Stimulated activated CD8-positive, alpha-beta memory T cell treated with anti-CD3 and anti-CD28 coated beads, Interleukin-15, amount 100 ng/mL, for 4 hours (primary cell): Measurements from ENCODE around the gene CENPO.

ENCODE experiments used
- DNase-seq, 2 donors: peaks; one replicate each; pipeline ENCODE4 v3.0.0-alpha.2; 2020; ENCODE audit warnings: low read depth in 2 of 2

Gene CENPO, protein sequence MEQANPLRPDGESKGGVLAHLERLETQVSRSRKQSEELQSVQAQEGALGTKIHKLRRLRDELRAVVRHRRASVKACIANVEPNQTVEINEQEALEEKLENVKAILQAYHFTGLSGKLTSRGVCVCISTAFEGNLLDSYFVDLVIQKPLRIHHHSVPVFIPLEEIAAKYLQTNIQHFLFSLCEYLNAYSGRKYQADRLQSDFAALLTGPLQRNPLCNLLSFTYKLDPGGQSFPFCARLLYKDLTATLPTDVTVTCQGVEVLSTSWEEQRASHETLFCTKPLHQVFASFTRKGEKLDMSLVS

GRCh38 chr2:24792874-24793760 is at the start of gene CENPO, which contains the start of gene PTRHD1:
Gene CENPO (plus strand): TSS chr2:24793425. CDS start chr2:24793920, 495 bp downstream.
Gene PTRHD1 (minus strand): TSS chr2:24793391. CDS start chr2:24793377, 14 bp downstream.
- peak; percentile 91 for DNase-seq

DNA sequence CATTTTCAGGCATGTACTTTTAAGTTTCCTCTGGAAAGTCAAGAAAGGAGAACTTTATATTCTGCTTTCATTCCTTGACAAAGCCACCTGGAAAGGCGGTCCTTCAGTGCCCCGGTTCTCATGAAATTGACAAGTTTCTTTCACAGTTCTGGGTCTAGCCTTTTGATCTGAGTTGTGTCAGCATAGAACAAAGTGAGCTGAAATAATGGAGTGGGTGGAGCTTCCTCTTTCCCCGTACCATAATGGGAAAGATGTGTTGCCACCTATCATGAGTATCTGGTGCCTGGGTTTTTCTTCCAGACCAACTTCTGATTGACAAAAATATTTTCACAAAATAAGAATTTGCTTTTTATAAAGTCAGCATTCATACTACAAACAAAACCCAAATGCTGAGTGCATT is 49.3 kb upstream of the CENPO start:
- no peak for DNase-seq

GRCh38 chr2:24744356-24744755 is 48.9 kb upstream of the CENPO start:
- DNase-seq, result no peak

GRCh38 chr2:24745825-24746224 is 47.4 kb upstream of the CENPO start:
- no peak for DNase-seq

GRCh38 chr2:24747299-24747698 is 45.9 kb upstream of the CENPO start:
- no peak for DNase-seq

DNA sequence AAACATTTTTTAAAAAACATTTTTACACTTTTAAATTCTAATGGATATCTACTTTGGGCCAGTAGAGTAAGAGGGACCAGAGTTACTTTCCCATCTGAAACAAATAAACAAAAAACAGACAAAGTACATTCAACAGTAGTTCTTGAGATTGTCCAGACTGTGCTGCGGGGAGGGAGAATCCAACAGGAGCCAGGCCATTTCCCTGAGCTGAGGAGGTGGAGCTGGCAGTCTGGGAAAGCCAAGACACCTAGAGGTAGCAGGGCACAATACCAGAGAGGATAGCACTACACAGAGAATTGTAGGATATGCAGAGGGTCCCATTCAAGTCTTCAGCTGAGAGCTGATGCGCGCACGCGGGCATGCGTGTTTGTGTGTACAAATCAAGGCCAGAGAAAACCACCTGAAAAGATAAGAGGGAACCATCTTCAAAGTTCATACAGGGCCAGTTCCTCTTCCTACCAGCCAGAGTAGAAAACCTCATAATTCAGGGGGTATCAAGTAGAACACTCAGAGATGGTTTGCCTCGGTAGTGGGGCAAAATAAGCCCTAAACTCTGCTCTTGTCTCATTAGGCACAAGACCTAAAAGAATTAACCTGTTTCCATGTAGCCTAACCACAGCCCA is 44.0 kb upstream of the CENPO start:
- DNase-seq, result no peak

GRCh38 chr2:24754985-24755705 is 38.1 kb upstream of the CENPO start:
- no peak for DNase-seq

DNA sequence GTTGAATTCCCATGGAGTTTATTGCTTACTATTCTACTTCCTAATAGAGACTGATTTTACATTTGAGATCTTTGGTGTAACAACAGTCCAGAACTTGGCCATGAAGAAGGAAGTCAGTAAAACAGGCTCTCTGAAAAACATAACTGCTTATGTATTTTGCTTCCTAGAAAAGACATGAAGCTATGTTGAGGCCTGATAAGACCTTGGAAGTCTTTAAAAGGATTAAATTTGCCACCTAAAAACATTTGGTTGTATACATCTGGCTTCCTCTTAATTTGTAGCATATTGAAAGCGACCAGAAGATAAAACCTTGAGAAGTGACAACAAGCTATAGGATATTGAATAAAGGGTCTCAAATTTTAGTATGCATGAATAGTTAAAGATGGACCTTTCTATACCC is 36.4 kb upstream of the CENPO start:
- DNase-seq, result no peak

GRCh38 chr2:24761866-24762265 is 31.4 kb upstream of the CENPO start:
- no peak for DNase-seq

- no peak for DNase-seq
These were observed 30.7 kb upstream of the CENPO start for GRCh38 chr2:24762518-24762917.

DNA sequence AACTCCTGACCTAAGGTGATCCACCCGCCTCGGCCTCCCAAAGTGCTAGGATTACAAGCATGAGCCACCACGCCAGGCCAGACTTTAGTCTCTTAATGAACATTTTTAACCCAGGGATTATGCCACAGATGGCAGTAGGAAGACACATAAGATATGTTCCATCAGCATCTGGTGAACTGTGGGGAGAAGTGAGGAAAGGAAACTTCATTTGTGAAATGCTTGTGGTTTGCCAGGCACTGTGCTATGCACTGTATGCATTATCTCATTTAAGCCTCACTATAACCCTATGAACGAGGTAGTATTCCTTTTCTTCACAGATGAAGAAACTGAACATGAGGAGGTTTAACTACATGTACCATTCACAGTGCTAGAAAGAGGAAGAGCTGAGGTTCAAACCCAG is 29.4 kb upstream of the CENPO start:
- no peak for DNase-seq

- DNase-seq, result no peak
These were observed 26.6 kb upstream of the CENPO start for GRCh38 chr2:24766609-24767008.

- DNase-seq, result no peak
These were observed 25.2 kb upstream of the CENPO start for GRCh38 chr2:24768013-24768412.

DNA sequence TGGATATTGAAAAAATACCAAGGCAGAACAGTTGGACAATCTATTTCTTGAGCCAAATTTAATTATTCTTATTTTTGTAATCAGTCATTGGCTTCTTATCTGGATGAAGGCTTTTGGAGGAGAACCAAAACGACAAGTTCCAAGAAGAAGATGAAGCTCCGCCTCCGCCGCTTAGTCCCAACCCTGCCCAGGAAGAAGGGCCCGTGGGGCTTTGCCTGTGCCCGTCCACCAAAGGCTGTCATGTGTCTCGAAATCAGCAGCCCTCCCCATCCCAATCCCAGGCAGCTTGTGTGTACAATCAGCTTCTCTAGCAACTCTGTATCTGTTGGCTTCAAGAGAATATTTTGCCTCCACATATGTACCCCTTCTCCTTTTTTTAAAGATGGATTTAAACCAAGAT is 24.6 kb upstream of the CENPO start:
- no peak for DNase-seq

- no peak for DNase-seq
These were observed 22.2 kb upstream of the CENPO start for GRCh38 chr2:24771061-24771460.

DNA sequence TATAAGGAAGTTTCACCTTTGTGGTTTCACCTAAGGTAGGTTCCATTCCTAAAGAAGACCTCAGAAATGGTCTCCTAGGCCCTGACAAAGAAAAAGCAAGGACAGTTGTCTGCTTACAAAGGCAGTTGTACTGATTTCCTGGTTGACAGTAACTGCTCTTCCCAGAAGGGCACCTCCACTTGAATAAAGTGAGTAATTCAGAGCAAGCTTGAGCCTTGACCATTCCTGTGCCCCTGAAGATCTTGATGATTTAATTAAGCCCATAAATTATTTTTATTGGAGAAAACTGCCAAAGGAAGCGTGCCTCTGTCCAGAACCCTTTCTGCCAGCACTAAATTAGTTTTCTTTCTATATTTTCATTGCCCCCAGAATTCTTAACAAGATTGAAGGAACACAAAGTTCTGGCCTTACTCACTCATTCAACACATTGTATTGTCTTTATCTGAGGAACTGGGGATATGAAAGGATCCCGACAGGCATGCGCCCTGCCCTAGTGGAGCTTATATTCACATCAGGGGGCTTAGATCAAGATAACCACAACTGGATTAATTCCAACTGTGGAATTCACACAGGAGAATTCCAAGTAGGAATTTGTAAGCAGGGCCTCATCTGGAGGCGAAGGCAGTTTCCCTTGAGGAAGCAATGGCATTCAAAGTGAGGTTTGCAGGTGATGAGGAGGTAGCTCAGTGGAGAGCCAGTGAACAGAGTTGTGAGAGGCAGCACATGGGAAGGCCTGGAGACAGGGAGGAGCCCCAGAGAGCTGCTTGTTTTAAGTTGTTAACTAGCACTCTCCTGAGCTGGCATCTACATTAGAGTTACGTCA is 21.2 kb upstream of the CENPO start:
- DNase-seq, result no peak

- no peak for DNase-seq
These were observed 18.9 kb upstream of the CENPO start for GRCh38 chr2:24774373-24774772.

DNA sequence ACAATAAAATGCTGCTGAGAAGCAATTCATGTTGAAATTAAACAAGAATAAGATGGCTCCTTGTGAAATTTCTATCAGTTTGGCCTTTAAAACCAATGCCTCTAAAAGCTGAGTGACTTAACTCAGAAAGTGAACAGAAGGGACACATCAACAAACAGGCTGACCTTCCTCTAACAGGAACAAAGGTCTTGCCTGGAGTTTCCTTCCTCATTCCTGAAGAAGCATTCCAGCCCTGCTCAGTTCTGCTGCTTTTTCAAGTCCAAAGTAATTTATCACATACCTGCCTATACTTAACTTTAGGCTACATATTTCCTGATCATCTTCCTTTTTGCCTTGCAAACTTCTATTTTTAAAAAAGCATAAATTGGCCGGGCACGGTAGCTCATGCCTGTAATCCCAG is 14.1 kb upstream of the CENPO start:
- no peak for DNase-seq

- no peak for DNase-seq
These were observed 9.6 kb upstream of the CENPO start for GRCh38 chr2:24783641-24784040.

DNA sequence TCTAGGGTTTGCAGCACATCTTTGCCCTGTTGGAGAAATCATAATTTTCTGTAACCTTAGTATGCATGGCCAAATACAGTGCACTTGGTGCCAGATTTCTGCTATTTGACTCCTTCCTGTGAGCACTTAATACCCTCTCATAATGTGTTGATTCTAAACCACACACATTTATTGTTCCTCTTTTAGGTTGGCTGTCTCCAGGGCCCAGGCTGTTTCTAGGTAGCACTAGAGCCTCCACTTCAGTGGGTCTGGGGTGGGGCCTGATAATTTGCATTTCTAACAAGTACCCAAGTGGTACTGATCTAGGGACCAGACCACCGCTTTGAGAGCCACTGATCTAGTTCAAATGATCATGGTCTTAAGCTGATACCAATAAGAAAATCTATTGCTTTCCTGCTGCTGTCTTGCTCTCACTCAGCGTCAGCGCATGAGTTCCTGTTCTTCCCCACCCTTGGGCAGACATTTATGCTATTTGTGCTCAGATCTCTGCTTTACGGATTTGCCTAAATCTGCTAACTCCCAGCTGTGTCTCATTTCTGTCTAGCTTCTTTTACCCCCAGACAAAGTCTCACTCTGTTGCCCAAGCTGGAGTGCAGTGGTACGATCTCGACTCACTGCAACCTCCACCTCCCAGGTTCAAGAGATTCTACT is 7.4 kb upstream of the CENPO start:
- no peak for DNase-seq

- DNase-seq, result no peak
These were observed 5.7 kb upstream of the CENPO start for GRCh38 chr2:24787532-24787931.
